Thyroid gland (tissue), 4 donors: ENCODE measurements around the gene CNOT1. TPM values are rescaled to one million over a fixed set of nuclear protein-coding genes. Genes with fewer than 3 reads are reported as not detected.
"Not testable (repeated sequence)": the region's sequence is repeated elsewhere in the genome, so short reads cannot be mapped to it uniquely, and the experiment has no call there.

ENCODE experiments used
- DNase-seq, 2 donors: peaks; one replicate each; pipeline ENCODE4 v3.0.0-alpha.2; 2019
- H3K27ac ChIP-seq, 3 donors: fragments of 200-600 bp; sonication (generic); 1 replicate in 2 of 3; 2 replicates in 1 of 3; pipeline ENCODE4 v1.5.1; 2016 to 2019; ENCODE audit warnings: mild to moderate bottlenecking in 1 of 3, moderate library complexity in 1 of 3
- H3K27me3 ChIP-seq: fragments of 200-600 bp; sonication (generic); one replicate; pipeline ENCODE4 v1.5.1; 2019
- H3K36me3 ChIP-seq, 2 donors: fragments of 200-600 bp; sonication (generic); one replicate each; pipeline ENCODE4 v1.5.1; 2016 to 2019
- H3K4me1 ChIP-seq, 2 donors: fragments of 200-600 bp; sonication (generic); one replicate each; pipeline ENCODE4 v1.5.1; 2017 to 2019
- H3K4me3 ChIP-seq, 3 donors: fragments of 200-600 bp; sonication (generic); replicated peaks in 1 of 3; 1 replicate in 2 of 3; 2 replicates in 1 of 3; pipeline ENCODE4 v1.5.1; 2016; ENCODE audit warnings: mild to moderate bottlenecking in 1 of 3
- H3K9me3 ChIP-seq: fragments of 200-600 bp; sonication (generic); one replicate; pipeline ENCODE4 v1.5.1; 2017
- CTCF ChIP-seq, 6 experiments: fragments of 200-600 bp in 3 of 6; fragments of 450-650 bp in 3 of 6; sonication (generic) in 3 of 6; IDR thresholded peaks; one replicate each; pipeline ENCODE4 v1.5.1; 2016 to 2019; ENCODE audit warnings: antibody characterized with exemption in 6 of 6, mild to moderate bottlenecking in 2 of 6, inconsistent platforms in 1 of 6, moderate library complexity in 1 of 6
- POLR2A ChIP-seq, 2 donors: fragments of 450-650 bp; IDR thresholded peaks; one replicate each; pipeline ENCODE4 v1.6.1; 2017; ENCODE audit warnings: antibody characterized with exemption in 2 of 2, mild to moderate bottlenecking in 2 of 2, moderate library complexity in 1 of 2
- WGBS, 2 donors: methylation state at CpG; one replicate each; pipeline ENCODE4 v1.1.5; 2017; 5-methylcytosine and 5-hydroxymethylcytosine counted together
- intact Hi-C: fragments of 100-400 bp; cut with DNase I; formaldehyde crosslinking; loops from one replicate; pipeline ENCODE4 v1.15.1; 2023
- total RNA-seq, 4 donors: library from RNA; depleted of rRNA; stranded (reverse); fragments of >200 nt; gene quantifications; one replicate each; pipeline ENCODE4 v1.2.3, GENCODE V29; 2016

Gene CNOT1
- total RNA-seq, 4 donors from 2014 or later: 109 to 150 (median 133) TPM

GRCh38 chr16:58670177-58670576 is 40.6 kb upstream of the CNOT1 start:
- Histone ChIP-seq H3K27ac (no peak overlapping the region), H3K36me3 (peaks cover 12 to 20% of the 10 kb centered on the region in 2 donors)
- intact Hi-C loops: no loop called here

GRCh38 chr16:58665200-58665599 is 35.6 kb upstream of the CNOT1 start:
- no peak overlapping the region for H3K27ac ChIP-seq
- intact Hi-C loops: no loop called here
- 89% methylated on average over 8 of the region's 8 CpGs for WGBS, 2 donors
- DNase-seq: no peak
- no peaks in the 10 kb centered on the region for H3K4me1 ChIP-seq
- H3K36me3 ChIP-seq: peaks cover 6 to 13% of the 10 kb centered on the region in 2 donors
- H3K27me3 ChIP-seq: no peaks in the 10 kb centered on the region
- H3K4me3 ChIP-seq: no peak overlapping the region
- H3K9me3 ChIP-seq: no peaks in the 10 kb centered on the region
- TF ChIP-seq POLR2A (IDR thresholded peaks at IDR 0.05) (no peak), CTCF (IDR thresholded peaks at IDR 0.05) (no peak)

More at GRCh38 chr16:58670177-58670576, 40.6 kb upstream of the CNOT1 start:
- no peak overlapping the region for H3K4me3 ChIP-seq
- TF ChIP-seq POLR2A (IDR thresholded peaks at IDR 0.05) (no peak), CTCF (IDR thresholded peaks at IDR 0.05) (no peak)
- H3K9me3 ChIP-seq: no peaks in the 10 kb centered on the region
- no peak for DNase-seq
- H3K4me1 ChIP-seq: no peaks in the 10 kb centered on the region
- no peaks in the 10 kb centered on the region for H3K27me3 ChIP-seq

GRCh38 chr16:58661199-58661830 is 31.7 kb upstream of the CNOT1 start:
- Histone ChIP-seq H3K27me3 (no peaks in the 10 kb centered on the region), H3K9me3 (no peaks in the 10 kb centered on the region), H3K4me1 (no peaks in the 10 kb centered on the region), H3K27ac (no peak overlapping the region), H3K4me3 (no peak overlapping the region), H3K36me3 (no peaks in the 10 kb centered on the region)
- intact Hi-C loops: no loop called here
- DNase-seq: peak; percentile 51 to 63
- 33 to 37% methylated on average over 12 of the region's 12 CpGs for whole genome bisulfite sequencing, 2 donors
- TF ChIP-seq POLR2A (IDR thresholded peaks at IDR 0.05) (no peak), CTCF (IDR thresholded peaks at IDR 0.05) (peak in 5 of 6 experiments; percentile 10 to 69 (median 56))

GRCh38 chr16:58659911-58660310 is 30.3 kb upstream of the CNOT1 start:
- H3K36me3 ChIP-seq: not testable (repeated sequence)

GRCh38 chr16:58658796-58659211 is 29.2 kb upstream of the CNOT1 start:
- Histone ChIP-seq H3K27me3 (no peaks in the 10 kb centered on the region), H3K27ac (no peak overlapping the region), H3K4me1 (no peaks in the 10 kb centered on the region), H3K36me3 (no peaks in the 10 kb centered on the region), H3K4me3 (no peak overlapping the region), H3K9me3 (no peaks in the 10 kb centered on the region)
- DNase-seq: no peak
- 94% methylated on average over 3 of the region's 3 CpGs for WGBS, 2 donors
- intact Hi-C loops: loop anchor here (5.0 kb wide), 1 partner anchor 147 kb away; no protein-coding TSS in a partner anchor
- TF ChIP-seq POLR2A (IDR thresholded peaks at IDR 0.05): no peak
- TF ChIP-seq CTCF (IDR thresholded peaks at IDR 0.05): no peak

More at GRCh38 chr16:58659911-58660310, 30.3 kb upstream of the CNOT1 start:
- H3K27ac ChIP-seq, H3K4me1 ChIP-seq, H3K4me3 ChIP-seq, H3K9me3 ChIP-seq, DNase-seq, H3K27me3 ChIP-seq: not testable (repeated sequence)
- 86 to 88% methylated on average over 11 of the region's 11 CpGs for WGBS, 2 donors
- intact Hi-C loops: loop anchor here (5.0 kb wide), 1 partner anchor 148 kb away; no protein-coding TSS in a partner anchor
